Subcutaneous abdominal adipose tissue (tissue), 5 donors: Measurements from ENCODE around the gene ALCAM.

Source experiments
- H3K27ac ChIP-seq: one replicate; pipeline ENCODE4 v1.7.0; 2013; ENCODE audit warnings: low read depth, mild to moderate bottlenecking, inconsistent platforms, low read length, moderate library complexity
- H3K27me3 ChIP-seq, 5 donors: one replicate each; pipeline ENCODE4 v1.7.0; 2013; ENCODE audit warnings: low read length in 5 of 5, inconsistent platforms in 1 of 5; ENCODE audit not compliant: control insufficient read depth in 5 of 5, insufficient read depth in 4 of 5
- H3K36me3 ChIP-seq, 5 donors: one replicate each; pipeline ENCODE4 v1.7.0; 2013; ENCODE audit warnings: low read length in 5 of 5; ENCODE audit not compliant: control insufficient read depth in 5 of 5, insufficient read depth in 5 of 5
- H3K4me1 ChIP-seq, 5 donors: one replicate each; pipeline ENCODE4 v1.7.0; 2013; ENCODE audit warnings: low read length in 5 of 5, mild to moderate bottlenecking in 3 of 5, moderate library complexity in 1 of 5; ENCODE audit not compliant: control insufficient read depth in 5 of 5, insufficient read depth in 5 of 5
- H3K4me3 ChIP-seq, 5 donors: one replicate each; pipeline ENCODE4 v1.7.0; 2013; ENCODE audit warnings: low read length in 5 of 5, low read depth in 1 of 5
- H3K9ac ChIP-seq, 5 donors: one replicate each; pipeline ENCODE4 v1.7.0; 2013; ENCODE audit warnings: low read length in 5 of 5, mild to moderate bottlenecking in 4 of 5, moderate library complexity in 3 of 5
- H3K9me3 ChIP-seq, 5 donors: one replicate each; pipeline ENCODE4 v1.7.0; 2013; ENCODE audit warnings: low read length in 5 of 5; ENCODE audit not compliant: control insufficient read depth in 5 of 5
- donor health status: healthy.
- donor health status: healthy.
- donor health status: healthy.
- donor health status: healthy.
- donor health status: healthy.

ALCAM gene

GRCh38 chr3:105366326-105367062 lies at the start of gene ALCAM:
Gene ALCAM, plus strand, starts transcription at chr3:105366909.
- Histone ChIP-seq H3K27ac (peak within 1 kb of the TSS; percentile 50), H3K4me3 (peak within 1 kb of the TSS; percentile 87 to 97 (median 92)), H3K9ac (peak within 1 kb of the TSS; percentile 48 to 77 (median 69)), H3K4me1 (peaks cover 2 to 48% (median 47%) of the 10 kb centered on the region in 5 donors), H3K9me3 (no peaks in the 10 kb centered on the region), H3K36me3 (no peaks in the 10 kb centered on the region), H3K27me3 (peaks cover 0 to 2% (median 0%) of the 10 kb centered on the region in 5 donors)

GRCh38 chr3:105317841-105318240 lies 48.9 kb upstream of the ALCAM start:
- Histone ChIP-seq H3K27me3 (no peaks in the 10 kb centered on the region), H3K9ac (no peak overlapping the region), H3K27ac (no peak overlapping the region), H3K36me3 (no peaks in the 10 kb centered on the region), H3K4me3 (no peak overlapping the region), H3K9me3 (no peaks in the 10 kb centered on the region), H3K4me1 (no peaks in the 10 kb centered on the region)

- no peak overlapping the region for H3K27ac ChIP-seq
- H3K4me1 ChIP-seq, result no peaks in the 10 kb centered on the region
- no peak overlapping the region for H3K9ac ChIP-seq
- no peak overlapping the region for H3K4me3 ChIP-seq
- H3K27me3 ChIP-seq, result no peaks in the 10 kb centered on the region
- no peaks in the 10 kb centered on the region for H3K36me3 ChIP-seq
- H3K9me3 ChIP-seq, result peaks cover 0 to 2% (median 0%) of the 10 kb centered on the region in 5 donors
Measured at GRCh38 chr3:105322570-105323273, 44.0 kb upstream of the ALCAM start.

- Histone ChIP-seq H3K9ac (no peak overlapping the region), H3K27me3 (no peaks in the 10 kb centered on the region), H3K4me3 (no peak overlapping the region), H3K36me3 (no peaks in the 10 kb centered on the region), H3K4me1 (no peaks in the 10 kb centered on the region), H3K27ac (no peak overlapping the region), H3K9me3 (peaks cover 0 to 2% (median 0%) of the 10 kb centered on the region in 5 donors)
Measured at GRCh38 chr3:105323274-105323599, 43.5 kb upstream of the ALCAM start.

- Histone ChIP-seq H3K4me3 (no peak overlapping the region), H3K9ac (no peak overlapping the region), H3K4me1 (no peaks in the 10 kb centered on the region), H3K27ac (no peak overlapping the region), H3K36me3 (no peaks in the 10 kb centered on the region), H3K27me3 (no peaks in the 10 kb centered on the region), H3K9me3 (peaks cover 0 to 2% (median 0%) of the 10 kb centered on the region in 5 donors)
Measured at GRCh38 chr3:105324951-105325350, 41.8 kb upstream of the ALCAM start.

- H3K9ac ChIP-seq, result no peak overlapping the region
- no peak overlapping the region for H3K27ac ChIP-seq
- no peaks in the 10 kb centered on the region for H3K27me3 ChIP-seq
- H3K9me3 ChIP-seq, result peaks cover 0 to 3% (median 0%) of the 10 kb centered on the region in 5 donors
- H3K4me1 ChIP-seq, result no peaks in the 10 kb centered on the region
- no peak overlapping the region for H3K4me3 ChIP-seq
- no peaks in the 10 kb centered on the region for H3K36me3 ChIP-seq
Measured at GRCh38 chr3:105327662-105328337, 38.9 kb upstream of the ALCAM start.

- no peaks in the 10 kb centered on the region for H3K27me3 ChIP-seq
- H3K4me3 ChIP-seq, result no peak overlapping the region
- no peaks in the 10 kb centered on the region for H3K4me1 ChIP-seq
- peaks cover 0 to 7% (median 4%) of the 10 kb centered on the region in 5 donors for H3K9me3 ChIP-seq
- H3K27ac ChIP-seq, result no peak overlapping the region
- no peaks in the 10 kb centered on the region for H3K36me3 ChIP-seq
- H3K9ac ChIP-seq, result no peak overlapping the region
Measured at GRCh38 chr3:105328338-105328730, 38.4 kb upstream of the ALCAM start.

- H3K36me3 ChIP-seq, result no peaks in the 10 kb centered on the region
- H3K9me3 ChIP-seq, result peaks cover 0 to 5% (median 4%) of the 10 kb centered on the region in 5 donors
- H3K9ac ChIP-seq, result no peak overlapping the region
- no peak overlapping the region for H3K27ac ChIP-seq
- no peaks in the 10 kb centered on the region for H3K27me3 ChIP-seq
- H3K4me1 ChIP-seq, result no peaks in the 10 kb centered on the region
- H3K4me3 ChIP-seq, result no peak overlapping the region
Measured at GRCh38 chr3:105332961-105333360, 33.7 kb upstream of the ALCAM start.

- H3K9ac ChIP-seq, result no peak overlapping the region
- no peak overlapping the region for H3K27ac ChIP-seq
- H3K27me3 ChIP-seq, result no peaks in the 10 kb centered on the region
- peaks cover 0 to 5% (median 4%) of the 10 kb centered on the region in 5 donors for H3K9me3 ChIP-seq
- no peaks in the 10 kb centered on the region for H3K4me1 ChIP-seq
- no peaks in the 10 kb centered on the region for H3K36me3 ChIP-seq
- no peak overlapping the region for H3K4me3 ChIP-seq
Measured at GRCh38 chr3:105334138-105334882, 32.4 kb upstream of the ALCAM start.
